ENCODE measurements around the gene TBC1D16.

DNA sequence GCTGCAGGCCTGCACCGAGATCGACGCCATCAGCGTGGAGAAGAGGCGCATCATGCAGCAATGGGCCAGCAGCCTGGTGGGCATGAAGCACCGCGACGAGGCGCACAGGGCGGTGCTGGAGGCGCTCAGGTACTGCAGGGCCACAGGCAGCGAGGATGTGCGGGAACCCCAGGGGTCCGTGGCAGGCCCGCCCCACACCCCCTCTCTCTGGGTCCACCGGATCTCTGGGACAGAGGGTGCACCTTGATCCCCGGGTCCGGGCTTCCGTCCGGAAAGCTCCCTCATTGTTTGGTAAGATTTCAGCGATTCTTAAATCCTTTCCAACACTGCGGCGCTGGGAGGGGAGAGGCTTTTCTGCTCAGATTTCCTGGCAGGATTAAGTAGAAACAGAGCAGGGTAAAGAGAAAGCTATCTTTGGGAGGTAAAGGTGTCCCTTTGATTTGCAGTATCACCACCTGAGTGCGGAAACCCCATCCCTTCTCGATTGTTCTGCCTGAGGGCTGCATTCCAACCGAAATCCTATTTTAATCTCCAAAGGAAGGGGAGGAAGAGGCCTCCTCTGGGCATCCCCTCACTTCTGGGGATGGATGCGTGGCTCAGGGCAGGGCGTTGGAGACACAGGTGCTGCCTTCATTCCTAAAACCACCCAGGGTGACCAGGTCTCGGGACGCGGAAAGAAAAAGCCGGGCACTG, 30.0 kb upstream of the TBC1D16 start:
- TF ChIP-seq, protein P1, sequence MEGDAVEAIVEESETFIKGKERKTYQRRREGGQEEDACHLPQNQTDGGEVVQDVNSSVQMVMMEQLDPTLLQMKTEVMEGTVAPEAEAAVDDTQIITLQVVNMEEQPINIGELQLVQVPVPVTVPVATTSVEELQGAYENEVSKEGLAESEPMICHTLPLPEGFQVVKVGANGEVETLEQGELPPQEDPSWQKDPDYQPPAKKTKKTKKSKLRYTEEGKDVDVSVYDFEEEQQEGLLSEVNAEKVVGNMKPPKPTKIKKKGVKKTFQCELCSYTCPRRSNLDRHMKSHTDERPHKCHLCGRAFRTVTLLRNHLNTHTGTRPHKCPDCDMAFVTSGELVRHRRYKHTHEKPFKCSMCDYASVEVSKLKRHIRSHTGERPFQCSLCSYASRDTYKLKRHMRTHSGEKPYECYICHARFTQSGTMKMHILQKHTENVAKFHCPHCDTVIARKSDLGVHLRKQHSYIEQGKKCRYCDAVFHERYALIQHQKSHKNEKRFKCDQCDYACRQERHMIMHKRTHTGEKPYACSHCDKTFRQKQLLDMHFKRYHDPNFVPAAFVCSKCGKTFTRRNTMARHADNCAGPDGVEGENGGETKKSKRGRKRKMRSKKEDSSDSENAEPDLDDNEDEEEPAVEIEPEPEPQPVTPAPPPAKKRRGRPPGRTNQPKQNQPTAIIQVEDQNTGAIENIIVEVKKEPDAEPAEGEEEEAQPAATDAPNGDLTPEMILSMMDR (IDR thresholded peaks at IDR 0.05): no peak
- no peak for TF ChIP-seq POLR2A (IDR thresholded peaks at IDR 0.05)

Data from Peyer's patch (tissue), 4 donors.